Large intestine (tissue), 3 donors: ENCODE measurements around the gene DYSF. TPM values are rescaled to one million over a fixed set of nuclear protein-coding genes. Genes with fewer than 3 reads are reported as not detected.

Experiments
- DNase-seq, 2 donors: peaks; one replicate each; pipeline versions ENCODE4 v3.0.0 to v3.0.0-alpha.2; 2013
- H3K27ac ChIP-seq: one replicate; pipeline ENCODE4 v1.5.1; 2013; ENCODE audit warnings: low read length
- H3K27me3 ChIP-seq: 2 replicates; pipeline ENCODE4 v1.6.1; 2013; ENCODE audit warnings: low read length; ENCODE audit not compliant: control insufficient read depth, insufficient read depth
- H3K36me3 ChIP-seq: 2 replicates; pipeline ENCODE4 v1.6.1; 2013; ENCODE audit warnings: low read length; ENCODE audit not compliant: control insufficient read depth, insufficient read depth
- H3K4me1 ChIP-seq: one replicate; pipeline ENCODE4 v1.6.1; 2013; ENCODE audit warnings: low read length; ENCODE audit not compliant: control insufficient read depth, insufficient read depth
- H3K4me3 ChIP-seq: one replicate; pipeline ENCODE4 v1.5.1; 2013; ENCODE audit warnings: low read length
- H3K9me3 ChIP-seq: one replicate; pipeline ENCODE4 v1.6.1; 2013; ENCODE audit warnings: mild to moderate bottlenecking, low read depth, low read length, moderate library complexity; ENCODE audit not compliant: control insufficient read depth
- WGBS: methylation state at CpG from one replicate; pipeline ENCODE4 v1.1.5; 2013; ENCODE audit warnings: low lambda C conversion rate; ENCODE audit not compliant: insufficient coverage; 5-methylcytosine and 5-hydroxymethylcytosine counted together
- polyA plus RNA-seq: library from polyadenylated mRNA; unstranded; fragments of 120-200 nt; gene quantifications from one replicate; pipeline ENCODE4 v1.2.1, GENCODE V29; 2013

The DYSF gene
- polyA plus RNA-seq, 1 donor: 6.3 TPM

- WGBS: no CpG with 5 or more reads among the region's 9 CpGs
- Histone ChIP-seq H3K27me3 (peaks cover 6% of the 10 kb centered on the region), H3K27ac (no peak overlapping the region), H3K36me3 (no peaks in the 10 kb centered on the region), H3K4me1 (no peaks in the 10 kb centered on the region), H3K4me3 (no peak overlapping the region), H3K9me3 (no peaks in the 10 kb centered on the region)
- DNase-seq: no peak
Observed at GRCh38 chr2:71510938-71511337, 57.6 kb downstream of the DYSF start.

DNA sequence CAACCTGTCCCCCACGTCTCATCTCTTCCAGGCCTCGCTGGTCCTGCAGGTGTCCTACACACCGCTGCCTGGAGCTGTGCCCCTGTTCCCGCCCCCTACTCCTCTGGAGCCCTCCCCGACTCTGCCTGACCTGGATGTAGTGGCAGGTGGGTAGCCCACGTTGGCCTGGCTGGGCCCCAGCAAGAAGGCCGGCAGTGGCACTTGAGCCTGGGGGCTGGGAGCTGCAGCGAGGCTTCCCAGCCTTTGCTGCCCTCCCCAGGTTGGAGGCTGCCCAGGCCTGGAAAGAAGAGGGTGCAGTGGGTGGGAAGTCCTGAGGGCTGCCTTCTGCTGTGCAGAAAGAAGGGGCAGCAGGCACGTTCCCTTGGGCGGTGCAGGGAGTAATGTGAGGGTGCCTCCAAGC, 58.4 kb downstream of the DYSF start:
- no peak overlapping the region for H3K4me3 ChIP-seq
- no peaks in the 10 kb centered on the region for H3K4me1 ChIP-seq
- no peak for DNase-seq
- no peaks in the 10 kb centered on the region for H3K36me3 ChIP-seq
- no peaks in the 10 kb centered on the region for H3K9me3 ChIP-seq
- peaks cover 12% of the 10 kb centered on the region for H3K27me3 ChIP-seq
- no peak overlapping the region for H3K27ac ChIP-seq
- no CpG with 5 or more reads among the region's 10 CpGs for WGBS

DNA sequence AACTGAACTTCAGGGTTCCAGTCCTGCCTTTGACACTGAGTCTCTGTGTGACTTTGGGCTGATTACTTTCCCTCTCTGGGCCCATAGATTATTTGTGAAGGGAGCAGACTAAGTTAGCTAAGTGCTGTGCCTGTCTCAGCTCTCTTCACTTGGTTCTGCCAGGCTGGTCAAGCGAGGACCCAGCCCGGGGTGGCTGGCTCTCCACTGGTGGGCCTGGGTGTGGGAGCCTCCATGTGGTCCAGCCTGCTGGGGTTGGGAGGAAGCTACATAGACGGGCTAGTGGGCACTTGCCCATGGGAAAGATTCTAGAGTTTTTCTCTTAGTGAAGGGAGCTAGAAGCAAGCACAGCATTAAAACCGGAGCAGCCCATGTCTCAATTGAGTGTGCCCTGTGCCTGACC, 59.0 kb downstream of the DYSF start:
- no peak overlapping the region for H3K4me3 ChIP-seq
- H3K36me3 ChIP-seq: no peaks in the 10 kb centered on the region
- DNase-seq: no peak
- H3K27ac ChIP-seq: no peak overlapping the region
- no peaks in the 10 kb centered on the region for H3K4me1 ChIP-seq
- no peaks in the 10 kb centered on the region for H3K9me3 ChIP-seq
- H3K27me3 ChIP-seq: peaks cover 13% of the 10 kb centered on the region
- WGBS: no CpG with 5 or more reads among the region's 4 CpGs

DNA sequence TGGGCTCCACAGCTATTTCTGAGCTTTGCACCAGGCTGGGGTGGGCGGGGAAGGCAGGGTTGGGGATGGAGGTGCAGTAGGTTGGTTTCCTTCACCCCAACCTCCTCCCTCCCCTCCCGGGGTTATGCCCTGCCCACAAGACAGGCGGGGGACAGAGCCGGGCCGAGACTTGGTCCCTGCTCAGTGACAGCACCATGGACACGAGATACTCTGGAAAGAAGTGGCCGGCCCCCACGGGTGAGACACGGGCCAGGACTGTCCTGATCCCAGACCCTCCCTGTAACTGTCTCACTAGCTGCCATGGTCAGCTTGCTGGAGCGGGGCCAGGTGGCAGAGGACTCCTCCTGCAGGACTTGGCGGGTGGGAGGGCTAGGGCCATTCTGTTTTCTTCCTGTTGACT, 59.7 kb downstream of the DYSF start:
- no peak overlapping the region for H3K4me3 ChIP-seq
- H3K36me3 ChIP-seq: no peaks in the 10 kb centered on the region
- no peaks in the 10 kb centered on the region for H3K4me1 ChIP-seq
- no peak for DNase-seq
- no peaks in the 10 kb centered on the region for H3K9me3 ChIP-seq
- H3K27ac ChIP-seq: no peak overlapping the region
- WGBS: no CpG with 5 or more reads among the region's 11 CpGs
- H3K27me3 ChIP-seq: peaks cover 16% of the 10 kb centered on the region

GRCh38 chr2:71513721-71514120, 60.4 kb downstream of the DYSF start:
- H3K4me1 ChIP-seq: no peaks in the 10 kb centered on the region
- no peak overlapping the region for H3K27ac ChIP-seq
- H3K36me3 ChIP-seq: no peaks in the 10 kb centered on the region
- H3K27me3 ChIP-seq: peaks cover 16% of the 10 kb centered on the region
- no peak overlapping the region for H3K4me3 ChIP-seq
- WGBS: no CpG with 5 or more reads among the region's 11 CpGs
- DNase-seq: no peak
- no peaks in the 10 kb centered on the region for H3K9me3 ChIP-seq

DNA sequence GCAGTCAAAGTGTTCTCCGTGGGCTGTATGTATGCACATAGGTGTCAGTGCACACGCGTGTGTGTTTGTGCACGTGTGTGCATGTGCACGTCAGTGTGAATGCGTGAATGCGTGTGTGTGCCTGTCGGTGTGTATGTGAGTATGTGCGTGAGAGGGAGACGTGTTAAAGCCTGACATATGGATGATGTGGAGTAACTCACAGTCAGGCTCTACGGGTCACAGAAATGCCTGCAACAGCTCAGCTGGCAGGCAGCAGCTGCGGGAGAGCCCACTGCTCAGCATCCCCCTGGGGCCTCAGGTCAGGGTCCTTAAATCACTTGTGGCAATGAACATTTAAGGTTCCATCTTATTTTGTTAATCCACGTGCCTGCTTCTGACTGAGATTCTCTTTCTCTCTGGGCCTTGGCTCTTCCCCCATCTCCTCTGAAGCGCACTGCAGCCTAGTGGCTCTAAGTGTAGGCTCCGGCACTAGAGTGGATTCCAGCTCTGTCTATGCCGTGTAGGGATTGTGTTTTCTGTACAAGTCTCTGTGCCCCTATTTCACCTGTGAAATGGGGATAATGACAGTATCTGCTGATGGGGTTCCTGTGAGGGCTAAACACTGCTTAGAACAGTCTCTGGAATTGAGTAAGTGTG, 63.0 kb downstream of the DYSF start:
- H3K4me1 ChIP-seq: no peaks in the 10 kb centered on the region
- WGBS: no CpG with 5 or more reads among the region's 16 CpGs
- no peak for DNase-seq

GRCh38 chr2:71517851-71518250, 64.5 kb downstream of the DYSF start:
- H3K27ac ChIP-seq: no peak overlapping the region
- H3K27me3 ChIP-seq: peaks cover 16% of the 10 kb centered on the region
- H3K4me1 ChIP-seq: no peaks in the 10 kb centered on the region
- H3K36me3 ChIP-seq: no peaks in the 10 kb centered on the region
- WGBS: no CpG with 5 or more reads among the region's 4 CpGs
- no peaks in the 10 kb centered on the region for H3K9me3 ChIP-seq
- no peak overlapping the region for H3K4me3 ChIP-seq
- DNase-seq: no peak

More for the DNA sequence above, 63.0 kb downstream of the DYSF start:
- no peak overlapping the region for H3K27ac ChIP-seq
- H3K27me3 ChIP-seq: peaks cover 16% of the 10 kb centered on the region
- no peak overlapping the region for H3K4me3 ChIP-seq
- H3K9me3 ChIP-seq: no peaks in the 10 kb centered on the region
- no peaks in the 10 kb centered on the region for H3K36me3 ChIP-seq

DNA sequence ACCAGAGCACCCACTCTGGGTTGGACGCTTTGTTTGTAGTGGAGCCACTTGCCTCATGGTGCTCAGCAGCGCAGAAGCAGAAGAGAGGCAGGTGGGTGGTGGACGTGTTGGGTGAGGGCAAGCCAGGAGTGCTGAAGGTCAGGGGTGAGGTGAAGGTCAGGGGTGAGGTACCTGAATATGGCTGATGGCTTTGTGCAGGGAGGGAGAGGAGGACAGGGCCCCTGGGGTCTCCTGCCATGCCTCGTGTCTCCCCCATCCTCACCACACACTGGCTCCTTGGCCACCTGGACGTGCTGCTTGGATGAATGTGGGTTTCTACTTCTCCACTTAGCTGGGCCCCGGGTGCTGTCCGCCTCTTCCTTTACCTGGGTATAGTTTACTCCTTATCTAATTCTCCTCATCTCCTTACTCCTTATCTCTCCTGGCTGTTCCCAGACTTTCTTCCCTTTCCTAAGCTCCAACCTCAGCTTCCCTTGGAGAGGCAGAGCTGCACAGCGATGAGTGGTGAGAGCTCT, 68.1 kb downstream of the DYSF start:
- Histone ChIP-seq H3K27ac (no peak overlapping the region), H3K9me3 (no peaks in the 10 kb centered on the region), H3K4me3 (no peak overlapping the region), H3K4me1 (no peaks in the 10 kb centered on the region), H3K27me3 (peaks cover 8% of the 10 kb centered on the region), H3K36me3 (no peaks in the 10 kb centered on the region)
- no CpG with 5 or more reads among the region's 8 CpGs for WGBS
- DNase-seq: no peak

GRCh38 chr2:71524476-71524875, 71.1 kb downstream of the DYSF start:
- no CpG with 5 or more reads among the region's 6 CpGs for WGBS

DNA sequence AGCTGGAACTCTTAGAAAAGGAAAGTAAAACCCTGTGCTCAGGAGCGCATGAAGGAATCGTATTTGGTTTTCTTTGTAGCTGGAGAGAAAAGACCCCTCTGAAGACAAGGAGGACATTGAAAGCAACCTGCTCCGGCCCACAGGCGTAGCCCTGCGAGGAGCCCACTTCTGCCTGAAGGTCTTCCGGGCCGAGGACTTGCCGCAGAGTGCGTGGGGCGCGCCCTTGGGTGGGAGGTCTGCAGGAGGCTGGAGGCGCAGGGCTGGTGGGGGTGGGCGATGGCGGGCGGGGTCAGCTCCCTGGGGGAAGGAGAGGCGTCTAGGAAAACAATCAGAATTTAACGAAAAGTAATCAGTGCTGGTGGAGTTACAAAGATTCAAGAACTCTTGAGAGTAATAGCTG, 72.8 kb downstream of the DYSF start:
- Histone ChIP-seq H3K4me3 (no peak overlapping the region), H3K36me3 (no peaks in the 10 kb centered on the region), H3K27ac (no peak overlapping the region), H3K27me3 (no peaks in the 10 kb centered on the region), H3K4me1 (no peaks in the 10 kb centered on the region), H3K9me3 (no peaks in the 10 kb centered on the region)
- WGBS: no CpG with 5 or more reads among the region's 17 CpGs
- no peak for DNase-seq

More at GRCh38 chr2:71524476-71524875, 71.1 kb downstream of the DYSF start:
- no peak for DNase-seq
- no peak overlapping the region for H3K27ac ChIP-seq
- no peaks in the 10 kb centered on the region for H3K27me3 ChIP-seq
- H3K36me3 ChIP-seq: no peaks in the 10 kb centered on the region
- H3K4me1 ChIP-seq: no peaks in the 10 kb centered on the region
- H3K9me3 ChIP-seq: no peaks in the 10 kb centered on the region
- no peak overlapping the region for H3K4me3 ChIP-seq

DNA sequence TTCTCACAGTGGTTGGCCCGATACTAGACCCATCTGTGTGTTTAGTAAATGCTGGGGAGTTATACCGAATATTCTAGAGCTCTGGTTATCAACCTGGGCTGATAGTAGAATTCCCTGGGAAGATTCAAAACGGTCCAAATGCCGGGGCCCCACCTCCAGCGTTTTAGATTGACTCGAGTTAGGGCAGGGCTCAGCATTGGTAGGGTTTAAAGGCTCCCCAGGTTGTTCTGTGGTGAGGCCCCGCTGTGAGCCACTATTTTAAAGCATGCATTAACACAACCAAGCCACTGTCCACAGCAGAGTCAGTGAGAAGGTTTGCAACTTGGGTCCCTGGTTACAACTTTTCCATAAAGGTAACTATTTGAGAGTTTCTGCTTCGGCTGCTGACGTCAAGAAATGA, 73.6 kb downstream of the DYSF start:
- DNase-seq: no peak
- Histone ChIP-seq H3K27me3 (no peaks in the 10 kb centered on the region), H3K9me3 (no peaks in the 10 kb centered on the region), H3K4me1 (no peaks in the 10 kb centered on the region), H3K4me3 (no peak overlapping the region), H3K36me3 (no peaks in the 10 kb centered on the region), H3K27ac (no peak overlapping the region)
- WGBS: no CpG with 5 or more reads among the region's 9 CpGs
